ACHN (cell line): ENCODE results near the gene DAAM2.

Experiments
- DNase-seq: peaks from one replicate; pipeline ENCODE4 v3.0.0-alpha.2; 2015
- in situ Hi-C: cut with HindIII; loops from 2 replicates; pipeline ENCODE4 v1.10.0; 2017; ENCODE audit warnings: low sequenced_read_pairs, low pct_ligation_motif_present, low pct_unique_long_range_greater_than_20kb

Gene DAAM2

DNA sequence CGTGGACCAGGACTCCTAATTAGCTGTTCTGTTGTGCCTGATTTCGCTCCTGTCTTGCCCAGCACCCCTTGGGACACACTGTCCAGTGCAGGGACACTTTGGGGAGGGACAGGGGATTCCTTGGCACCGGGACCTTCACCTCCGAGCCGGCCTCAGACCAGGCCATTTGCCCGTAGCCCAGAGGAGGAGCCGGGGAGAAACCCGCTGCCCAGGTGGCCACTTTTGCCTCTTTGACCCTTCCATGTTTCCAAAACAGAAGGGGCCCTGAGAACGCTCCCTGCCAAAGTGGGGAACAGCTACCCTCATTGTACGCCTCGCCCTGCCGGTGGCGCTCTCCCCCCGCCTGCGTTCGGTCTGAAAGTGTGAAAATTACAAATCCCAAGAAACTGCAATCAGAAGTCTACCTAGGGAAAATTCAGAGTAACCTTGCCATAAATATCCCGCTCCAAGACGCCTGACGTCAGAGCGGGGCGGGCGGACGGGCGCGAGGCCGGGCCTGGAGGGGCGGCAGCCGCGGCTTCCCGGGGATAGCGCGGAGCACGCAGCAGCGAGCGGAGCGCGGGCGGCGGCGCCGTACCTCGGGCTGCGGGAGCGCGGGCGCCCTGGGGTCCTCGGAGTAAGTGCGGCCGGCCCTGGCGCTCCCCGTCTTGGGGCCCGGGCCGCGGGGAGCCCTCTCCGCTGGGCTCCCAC, at the start of gene DAAM2:
Gene DAAM2 (plus strand): TSS at position 527 of the 690 bp plus-strand sequence. CDS start 63,927 bp downstream, outside the sequence.
- in situ Hi-C loops: no loop called here
- DNase-seq: no peak

DNA sequence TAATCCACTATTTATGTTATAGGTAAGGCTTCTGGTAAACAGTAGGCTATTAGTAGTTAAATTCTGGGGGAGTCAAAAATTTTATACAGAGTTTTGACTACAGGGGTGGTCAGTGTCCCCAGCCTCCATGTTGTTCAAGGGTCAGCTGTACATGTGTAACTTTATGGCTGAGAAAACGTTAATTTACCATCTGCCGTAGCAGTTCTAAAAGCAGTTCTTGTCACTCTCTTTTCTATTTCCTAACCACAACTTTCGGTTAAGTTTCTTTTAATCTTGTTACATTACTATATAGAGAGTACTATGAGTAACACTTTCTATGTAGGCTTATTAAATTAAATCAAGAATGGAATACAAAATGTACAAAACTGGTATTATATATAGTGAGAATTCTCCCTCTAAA, 45.4 kb upstream of the DAAM2 start:
- in situ Hi-C loops: no loop called here
- no peak for DNase-seq

DNA sequence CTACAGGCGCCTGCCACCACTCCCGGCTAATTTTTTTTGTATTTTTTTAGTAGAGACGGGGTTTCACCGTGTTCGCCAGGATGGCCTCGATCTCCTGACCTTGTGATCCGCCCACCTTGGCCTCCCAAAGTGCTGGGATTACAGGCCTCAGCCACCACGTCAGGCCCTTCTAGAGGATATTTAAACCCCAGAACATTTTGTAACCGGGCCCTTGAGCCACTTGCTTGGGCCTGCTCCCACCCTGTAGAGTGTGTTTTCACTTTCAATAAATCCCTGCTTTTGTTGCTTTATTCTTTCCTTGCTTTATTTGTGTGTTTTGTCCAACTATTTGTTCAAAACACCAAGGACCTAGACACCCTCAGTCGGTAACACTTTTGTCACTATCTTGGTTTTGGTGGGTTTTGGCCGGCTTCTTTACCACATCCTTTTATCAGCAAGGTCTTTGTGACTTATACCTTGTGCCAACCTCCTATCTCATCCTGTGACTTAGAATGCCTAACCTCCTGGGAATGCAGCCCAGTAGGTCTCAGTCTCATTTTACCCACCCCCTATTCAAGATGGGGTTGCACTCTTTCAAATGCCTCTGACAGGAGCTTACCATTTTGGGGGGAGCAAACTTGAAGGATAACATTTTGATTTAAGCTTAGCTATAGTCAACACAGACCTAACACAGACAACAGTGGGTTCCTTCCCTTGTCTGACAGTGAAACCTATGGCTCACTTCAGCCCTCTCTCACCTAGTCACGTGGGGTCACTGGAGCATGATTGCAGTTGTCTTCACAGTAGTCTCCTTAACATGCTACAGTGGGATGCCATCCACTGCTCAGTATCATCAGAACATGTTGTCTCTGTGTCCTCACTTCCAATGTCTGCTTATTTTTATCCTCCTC, 39.1 kb upstream of the DAAM2 start:
- DNase-seq: no peak
- in situ Hi-C loops: no loop called here

DNA sequence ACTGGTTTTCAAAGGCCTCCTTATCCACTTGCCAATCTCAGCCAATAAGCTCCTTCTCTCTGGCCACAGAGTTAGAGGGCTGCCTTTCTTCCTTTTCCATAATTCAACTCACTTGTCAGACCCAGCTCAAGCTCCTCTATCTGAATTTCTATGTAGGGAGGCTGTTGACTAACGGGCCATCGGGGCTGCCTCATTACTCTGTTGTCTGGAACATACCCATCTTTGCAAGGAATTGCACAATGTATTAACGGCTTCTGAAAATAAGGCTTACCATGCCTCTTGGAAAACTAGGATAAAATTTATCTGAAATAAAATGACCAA, 38.5 kb upstream of the DAAM2 start:
- DNase-seq: no peak
- in situ Hi-C loops: no loop called here

DNA sequence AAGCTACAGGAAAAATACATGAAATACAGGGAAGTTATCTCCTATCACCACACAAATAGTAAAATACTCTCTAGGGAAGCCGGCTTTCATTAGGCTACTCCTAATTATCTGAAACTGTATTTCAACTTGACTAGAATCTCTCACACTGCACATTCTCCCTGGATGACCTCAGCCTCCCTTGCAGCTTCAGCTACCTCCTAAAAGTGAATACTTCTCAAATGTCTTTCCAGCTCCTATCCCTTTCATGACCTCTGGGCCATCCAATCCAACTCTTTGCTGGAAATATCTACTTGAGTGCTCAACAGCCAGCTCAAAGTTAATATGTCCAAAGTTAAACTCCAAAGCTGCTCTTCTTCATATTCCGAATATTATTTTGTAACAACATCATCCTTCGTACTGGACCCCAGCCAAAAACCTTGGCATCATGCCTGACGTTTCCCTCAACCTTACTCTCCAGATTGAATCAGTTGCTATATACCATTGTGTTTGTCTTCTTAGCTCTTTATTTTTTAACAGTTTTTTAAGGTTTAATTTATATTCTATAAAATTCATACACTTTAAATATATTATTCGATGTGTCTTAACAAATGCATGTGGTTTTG, 37.6 kb upstream of the DAAM2 start:
- no peak for DNase-seq
- in situ Hi-C loops: no loop called here

DNA sequence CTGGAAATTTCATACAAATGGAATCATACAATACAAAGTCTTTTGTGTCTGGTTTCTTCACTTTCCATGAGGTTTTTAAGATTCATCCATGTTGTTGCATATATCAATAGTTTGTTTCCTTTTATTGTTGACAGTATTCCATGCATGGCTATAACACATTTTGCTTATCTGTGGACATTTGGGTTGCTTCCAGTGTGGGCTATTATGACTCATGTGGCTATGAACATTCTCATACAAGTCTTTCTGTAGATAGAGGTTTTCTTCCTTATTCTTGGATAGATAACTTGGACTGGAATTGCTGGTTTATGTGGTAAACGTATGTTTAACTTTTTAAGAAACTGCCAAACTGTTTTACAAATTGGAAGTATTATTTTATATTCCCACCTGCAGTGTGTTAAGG, 36.9 kb upstream of the DAAM2 start:
- in situ Hi-C loops: no loop called here
- no peak for DNase-seq

DNA sequence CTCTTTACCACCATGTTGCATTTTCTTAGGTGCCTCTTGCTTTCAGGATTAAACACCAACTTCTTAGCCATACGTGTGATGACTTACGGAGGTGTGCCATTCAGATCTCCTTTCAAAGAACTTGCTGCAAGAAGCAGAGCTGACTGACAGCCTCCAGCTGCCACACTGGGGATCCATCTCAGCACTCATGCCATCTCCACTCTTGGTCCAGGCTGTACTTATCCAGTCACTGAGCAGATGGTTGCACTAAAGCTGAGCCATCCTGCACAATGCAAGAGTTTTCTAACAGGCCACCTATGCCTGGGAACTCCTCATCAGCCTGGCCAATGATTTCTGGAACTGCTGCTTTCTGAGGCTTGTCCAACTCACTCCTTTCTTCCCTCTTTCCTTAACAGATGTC, 35.6 kb upstream of the DAAM2 start:
- in situ Hi-C loops: no loop called here
- DNase-seq: no peak

DNA sequence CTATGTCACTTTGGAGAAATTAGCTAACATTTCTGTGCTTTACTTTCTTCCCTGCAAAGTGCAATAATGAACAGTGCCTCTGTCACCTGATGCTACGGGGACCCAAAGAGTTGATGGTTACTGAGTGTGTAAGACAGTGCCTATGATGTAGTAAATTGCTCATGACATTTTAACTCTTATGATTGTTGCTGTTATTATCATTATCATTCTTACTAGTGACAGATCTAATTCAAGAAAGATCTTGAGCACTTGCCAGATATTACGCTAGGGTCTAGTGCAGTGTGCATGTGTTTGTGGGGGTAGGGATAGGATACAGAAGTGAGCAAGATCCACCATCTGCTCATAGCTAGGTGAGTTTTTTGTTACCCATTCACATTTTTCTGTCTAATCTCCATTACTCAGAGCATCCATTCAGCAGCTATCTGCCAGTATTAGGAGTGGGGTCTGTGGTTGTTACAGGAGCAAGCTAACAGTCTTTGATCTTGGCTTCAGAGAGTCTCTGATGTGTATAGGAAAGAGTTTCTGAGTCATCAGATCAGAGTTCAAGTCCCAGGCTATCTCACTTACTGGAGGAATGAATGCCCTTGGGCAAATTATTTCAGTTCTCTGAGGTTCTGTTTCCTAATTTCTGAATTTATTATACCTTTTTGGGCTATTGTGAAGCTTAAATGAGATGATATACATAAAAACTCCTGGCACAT, 33.1 kb upstream of the DAAM2 start:
- DNase-seq: no peak

DNA sequence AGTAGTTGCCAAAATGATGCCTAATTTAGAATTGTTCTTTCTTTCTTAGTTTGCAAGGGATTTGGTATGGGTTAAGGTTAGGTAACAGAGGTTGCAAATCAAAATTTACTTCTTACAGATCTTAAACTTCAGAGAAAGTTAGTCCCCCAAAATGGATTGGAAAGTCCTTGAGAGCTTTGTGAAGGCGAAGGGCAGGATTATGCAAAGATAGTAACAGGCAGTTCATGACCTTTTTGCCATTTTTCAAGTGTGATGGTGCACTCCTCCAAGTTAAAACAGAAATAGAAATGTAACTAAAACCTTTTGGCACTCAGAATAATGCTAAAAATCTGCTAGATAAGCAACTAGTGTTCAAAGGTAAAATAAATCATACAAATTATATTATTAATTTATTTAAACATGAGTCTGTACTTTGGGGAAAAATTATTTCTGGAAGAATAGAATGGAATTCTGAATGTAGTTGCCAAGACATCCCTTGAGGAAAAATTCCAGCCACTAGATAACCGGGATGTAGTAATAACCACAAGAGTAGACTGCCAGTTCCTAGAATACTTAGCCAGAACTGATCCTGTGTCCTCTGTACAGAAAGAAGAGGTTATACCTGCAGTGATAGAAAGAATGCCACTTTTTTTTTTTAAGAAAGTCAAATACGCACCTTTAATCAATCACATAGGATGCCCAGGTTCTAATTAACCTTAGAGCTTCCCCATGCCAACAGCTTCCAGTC, 31.8 kb upstream of the DAAM2 start:
- in situ Hi-C loops: no loop called here
- DNase-seq: no peak

More for the DNA sequence above, 33.1 kb upstream of the DAAM2 start:
- in situ Hi-C loops: no loop called here

DNA sequence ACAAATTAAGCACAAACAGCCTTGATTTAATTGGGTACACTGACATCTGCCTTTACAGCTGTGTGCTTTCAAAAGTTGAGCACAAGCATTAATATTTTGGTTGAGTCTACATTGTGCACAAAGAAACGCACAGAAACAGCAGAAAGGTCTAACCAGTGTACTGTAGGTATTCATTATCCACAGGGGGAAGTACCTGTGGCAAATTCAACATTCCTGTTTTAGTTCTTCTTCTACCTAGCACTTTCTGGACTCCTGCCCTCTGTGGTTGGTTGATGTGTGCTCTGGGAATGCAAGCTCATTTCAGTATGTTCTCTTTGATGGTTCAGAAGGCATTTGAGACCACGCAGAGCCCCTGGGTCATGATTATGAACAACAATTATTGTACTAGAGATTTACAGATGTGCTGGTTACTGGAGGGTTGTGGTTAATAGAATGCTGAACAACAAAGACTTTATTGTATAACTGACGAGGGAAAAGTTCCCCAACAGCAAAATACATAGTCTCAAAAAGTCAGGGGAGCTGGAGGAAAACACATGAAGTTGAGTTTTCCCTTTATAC, 26.6 kb upstream of the DAAM2 start:
- no peak for DNase-seq
- in situ Hi-C loops: no loop called here

DNA sequence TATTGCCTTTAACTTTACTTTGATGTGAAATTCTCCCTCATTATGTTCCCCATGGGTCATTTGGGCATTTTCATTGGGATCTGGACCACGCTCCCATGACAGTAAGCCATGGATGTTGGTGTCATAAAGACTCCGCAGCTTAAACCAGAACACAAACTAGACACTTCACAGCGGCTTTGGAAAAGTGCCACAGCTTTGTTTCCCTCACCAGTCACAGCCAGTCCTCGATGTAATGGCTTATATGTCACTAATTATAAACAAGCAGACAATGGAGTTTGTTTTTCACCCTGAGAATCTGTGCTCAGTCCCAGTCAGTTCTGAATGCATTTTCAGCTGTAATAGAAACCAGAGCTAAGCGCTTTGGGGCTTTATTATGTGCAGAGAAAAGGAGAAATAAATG, 23.2 kb upstream of the DAAM2 start:
- no peak for DNase-seq
- in situ Hi-C loops: no loop called here

DNA sequence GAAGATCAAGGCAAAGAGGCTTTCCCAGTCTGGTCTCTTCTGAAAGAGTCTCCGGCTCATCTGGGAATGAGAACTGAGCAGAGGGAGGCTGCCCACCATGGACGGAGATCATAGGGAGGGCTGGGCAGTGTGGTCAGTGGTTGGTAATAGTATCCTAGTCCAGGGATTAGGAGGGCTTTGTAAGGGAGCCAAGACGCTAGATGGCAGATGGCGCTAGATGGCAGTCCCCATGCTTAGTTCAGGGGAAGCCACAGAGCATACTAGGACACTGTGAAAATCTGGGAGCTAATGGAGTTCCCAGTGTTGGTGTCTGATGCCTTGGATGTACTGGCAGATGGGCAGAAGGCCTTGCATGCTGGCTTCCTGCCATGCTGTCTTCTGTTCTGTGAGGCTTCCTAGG, 21.7 kb upstream of the DAAM2 start:
- in situ Hi-C loops: no loop called here
- DNase-seq: no peak

DNA sequence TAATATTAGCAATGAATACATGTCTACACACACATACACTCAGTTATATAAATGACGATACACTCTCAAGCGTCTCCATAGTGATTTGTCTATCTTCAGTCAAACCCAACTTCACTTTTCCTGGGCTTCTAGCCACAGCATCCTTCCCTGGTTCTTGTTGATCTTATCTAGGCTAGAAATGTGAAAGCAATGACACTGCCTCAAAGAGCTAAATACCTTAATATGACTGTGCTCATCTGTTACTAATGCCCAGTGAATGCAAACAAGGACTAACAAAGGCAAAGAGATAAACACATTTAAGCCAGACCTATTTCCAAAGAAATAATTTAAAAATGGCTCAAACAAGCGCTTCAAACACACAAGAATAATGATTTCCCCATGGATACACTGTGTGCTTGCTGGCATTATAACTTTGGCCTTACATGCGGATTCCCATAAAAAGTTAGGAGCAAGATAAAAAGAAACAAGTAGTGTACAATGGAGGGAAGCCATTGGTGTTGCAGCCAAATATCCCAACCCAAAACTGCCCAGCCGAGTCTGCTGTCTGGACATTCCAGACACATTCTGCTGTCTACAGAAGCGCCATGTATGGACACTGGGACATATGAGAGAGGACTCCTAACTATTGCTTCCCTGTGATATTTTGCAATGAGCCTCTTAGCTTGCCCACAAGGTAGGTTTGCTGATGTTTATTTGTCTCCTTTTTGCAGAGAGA, 19.5 kb upstream of the DAAM2 start:
- in situ Hi-C loops: no loop called here
- no peak for DNase-seq

DNA sequence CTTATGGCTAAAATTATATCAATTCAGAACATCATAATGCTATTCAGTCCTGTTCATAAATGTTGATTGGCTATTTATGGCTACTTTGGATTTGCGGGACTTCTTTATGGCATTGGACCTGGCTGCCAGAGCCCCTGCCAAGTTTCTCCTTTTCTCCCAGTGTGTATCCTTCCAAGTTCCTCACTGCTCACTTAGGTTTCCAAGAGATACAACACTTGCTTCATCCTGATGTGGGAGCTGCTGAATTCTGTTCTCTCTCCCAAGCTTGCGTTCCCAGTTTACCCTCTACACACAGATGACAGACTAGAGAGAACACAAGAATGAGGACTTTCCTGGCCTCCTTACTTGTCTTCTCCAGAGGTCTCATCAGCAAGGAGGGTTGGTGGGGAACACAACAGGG, 18.4 kb upstream of the DAAM2 start:
- DNase-seq: no peak
- in situ Hi-C loops: no loop called here

DNA sequence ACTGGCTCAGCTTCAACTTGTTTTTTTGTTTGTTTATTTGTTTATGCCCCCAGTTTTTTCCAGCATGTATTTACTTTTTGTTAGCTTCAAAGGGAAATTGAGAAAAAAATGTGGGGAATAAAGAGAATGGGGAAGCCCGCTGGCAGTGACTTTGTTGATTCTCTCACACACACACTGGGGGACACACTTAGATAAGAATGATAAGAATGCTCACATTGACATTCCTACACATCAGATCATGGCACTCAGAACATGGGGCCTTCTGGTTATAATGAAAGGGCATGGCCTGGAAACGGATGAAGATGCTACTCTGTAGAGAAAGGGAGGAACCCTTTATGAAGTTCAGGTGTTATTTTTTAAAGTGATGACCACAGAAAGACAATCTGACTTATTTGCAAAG, 15.6 kb upstream of the DAAM2 start:
- in situ Hi-C loops: no loop called here
- DNase-seq: no peak

DNA sequence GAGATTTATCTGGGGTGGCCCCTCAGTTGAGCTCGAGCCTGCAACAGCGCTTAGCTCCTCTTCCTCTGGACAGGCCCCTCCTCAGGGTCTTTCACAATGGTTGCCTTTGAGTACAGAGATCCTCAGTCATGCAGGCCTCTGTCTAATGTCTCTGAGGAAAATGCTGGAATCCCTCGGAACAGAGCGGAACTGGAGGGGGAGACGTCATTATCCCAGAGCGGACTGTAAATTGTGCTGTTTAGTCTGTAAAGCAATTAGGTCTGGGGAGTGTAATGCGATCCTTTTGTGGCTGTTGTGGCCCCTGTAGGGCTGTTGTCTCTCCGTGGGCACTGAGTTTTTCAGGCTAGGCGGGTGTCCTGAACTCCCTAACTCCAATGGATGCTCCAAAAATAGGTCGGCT, 15.0 kb upstream of the DAAM2 start:
- no peak for DNase-seq
- in situ Hi-C loops: no loop called here

DNA sequence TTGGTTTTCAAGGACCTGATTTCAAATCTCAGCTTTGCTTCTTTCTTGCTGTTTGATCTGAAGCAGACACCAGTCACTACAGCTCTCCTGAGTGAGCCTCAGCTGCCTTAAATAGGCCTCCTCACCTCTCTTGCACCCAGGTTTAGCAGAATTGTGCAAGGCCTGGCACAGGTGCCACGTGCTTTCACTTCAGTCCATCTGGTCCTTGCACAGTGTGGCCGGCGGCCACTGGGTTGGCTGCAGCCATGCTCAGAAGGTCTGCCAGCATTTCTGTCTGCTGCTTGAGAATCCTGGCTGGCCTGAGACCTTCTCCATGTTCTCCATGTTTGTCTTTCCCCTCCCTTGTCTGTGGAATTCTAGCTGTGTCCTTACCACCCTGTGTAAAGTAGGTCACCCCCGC, 14.5 kb upstream of the DAAM2 start:
- no peak for DNase-seq

More for the DNA sequence above, 14.5 kb upstream of the DAAM2 start:
- in situ Hi-C loops: no loop called here
